ENCODE data around the gene ZNF532.

DNA sequence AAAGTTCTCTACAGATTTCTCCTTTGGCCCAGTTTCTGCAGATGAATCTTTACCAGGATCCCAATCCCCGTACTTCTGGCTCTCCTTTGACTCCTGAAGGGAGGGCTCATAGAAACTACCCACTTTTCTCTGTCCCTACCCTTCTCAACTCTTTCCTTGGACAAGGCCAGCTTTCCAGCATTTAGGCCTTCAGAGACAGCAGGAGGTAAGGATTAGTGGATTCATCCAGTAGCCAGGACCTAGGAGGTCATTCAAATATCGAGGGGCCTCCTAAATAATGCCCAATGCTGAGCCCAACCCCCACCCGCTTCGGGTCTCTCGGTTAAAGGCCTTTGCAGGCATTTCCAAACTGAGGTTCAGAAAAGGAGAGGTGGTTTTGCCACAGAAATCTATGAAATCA is 4.8 kb upstream of the ZNF532 start:
- TF ChIP-seq, protein P1, sequence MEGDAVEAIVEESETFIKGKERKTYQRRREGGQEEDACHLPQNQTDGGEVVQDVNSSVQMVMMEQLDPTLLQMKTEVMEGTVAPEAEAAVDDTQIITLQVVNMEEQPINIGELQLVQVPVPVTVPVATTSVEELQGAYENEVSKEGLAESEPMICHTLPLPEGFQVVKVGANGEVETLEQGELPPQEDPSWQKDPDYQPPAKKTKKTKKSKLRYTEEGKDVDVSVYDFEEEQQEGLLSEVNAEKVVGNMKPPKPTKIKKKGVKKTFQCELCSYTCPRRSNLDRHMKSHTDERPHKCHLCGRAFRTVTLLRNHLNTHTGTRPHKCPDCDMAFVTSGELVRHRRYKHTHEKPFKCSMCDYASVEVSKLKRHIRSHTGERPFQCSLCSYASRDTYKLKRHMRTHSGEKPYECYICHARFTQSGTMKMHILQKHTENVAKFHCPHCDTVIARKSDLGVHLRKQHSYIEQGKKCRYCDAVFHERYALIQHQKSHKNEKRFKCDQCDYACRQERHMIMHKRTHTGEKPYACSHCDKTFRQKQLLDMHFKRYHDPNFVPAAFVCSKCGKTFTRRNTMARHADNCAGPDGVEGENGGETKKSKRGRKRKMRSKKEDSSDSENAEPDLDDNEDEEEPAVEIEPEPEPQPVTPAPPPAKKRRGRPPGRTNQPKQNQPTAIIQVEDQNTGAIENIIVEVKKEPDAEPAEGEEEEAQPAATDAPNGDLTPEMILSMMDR (IDR thresholded peaks at IDR 0.05; ENCODE audit: low read length): no peak
- TF ChIP-seq EZH2 (IDR thresholded peaks at IDR 0.05; ENCODE audit: borderline replicate concordance, low read length): no peak

Data from OCI-LY1 (cell line).